H54 (cell line): Measurements from ENCODE around the gene ELOVL7.
"Not testable (repeated sequence)": the region's sequence is repeated elsewhere in the genome, so short reads cannot be mapped to it uniquely, and the experiment has no call there.

Source experiments
- DNase-seq: peaks from one replicate; pipeline ENCODE4 v3.0.0; 2011; ENCODE audit warnings: low spot score, mixed read lengths; ENCODE audit not compliant: insufficient read length
- FAIRE-seq: peaks from 3 replicates; lab custom pipeline; 2011; peaks lifted over from hg19 to GRCh38; lab: Jason Lieb, UNC
- POLR2A ChIP-seq: IDR thresholded peaks from 2 replicates; pipeline ENCODE4 v1.6.1; 2011; ENCODE audit warnings: low read depth, mild to moderate bottlenecking, low read length

Gene ELOVL7

DNA sequence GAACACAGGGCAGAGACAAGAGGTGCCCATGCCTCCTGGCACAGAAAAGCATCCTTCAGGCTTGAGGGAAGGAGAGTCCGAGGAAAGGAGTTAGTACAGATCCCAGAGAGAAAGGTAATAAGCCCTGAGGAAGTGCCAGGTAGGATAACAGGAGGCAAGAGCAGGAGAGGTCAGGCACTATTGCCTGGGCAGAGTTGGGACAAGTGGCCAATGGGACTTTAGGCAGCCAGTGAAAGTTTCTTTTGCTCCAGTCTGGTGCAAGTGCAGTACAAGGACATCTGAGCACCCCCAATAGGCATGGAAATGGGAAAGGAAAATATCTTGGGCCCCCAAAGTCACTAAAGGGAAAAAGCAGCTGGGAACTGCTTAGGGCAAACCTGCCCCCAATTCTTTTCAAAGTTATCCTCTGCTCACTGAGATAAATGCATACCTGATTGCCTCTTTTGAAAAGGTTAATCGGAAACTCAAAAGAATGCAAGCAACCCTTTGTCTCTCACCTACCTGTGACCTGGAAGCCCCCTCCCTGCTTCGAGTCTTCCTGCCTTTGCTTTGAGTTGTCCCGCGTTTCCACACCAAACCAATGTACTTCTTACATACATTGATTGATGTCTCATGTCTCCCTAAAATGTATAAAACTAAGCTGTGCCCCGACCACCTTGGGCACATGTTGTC lies 46.5 kb downstream of the ELOVL7 start:
- DNase-seq (no peak), FAIRE-seq (no peak)
- TF ChIP-seq POLR2A: no peak

- not testable (repeated sequence) for DNase-seq, FAIRE-seq
Observed at GRCh38 chr5:60795424-60795950, 48.6 kb downstream of the ELOVL7 start.

DNA sequence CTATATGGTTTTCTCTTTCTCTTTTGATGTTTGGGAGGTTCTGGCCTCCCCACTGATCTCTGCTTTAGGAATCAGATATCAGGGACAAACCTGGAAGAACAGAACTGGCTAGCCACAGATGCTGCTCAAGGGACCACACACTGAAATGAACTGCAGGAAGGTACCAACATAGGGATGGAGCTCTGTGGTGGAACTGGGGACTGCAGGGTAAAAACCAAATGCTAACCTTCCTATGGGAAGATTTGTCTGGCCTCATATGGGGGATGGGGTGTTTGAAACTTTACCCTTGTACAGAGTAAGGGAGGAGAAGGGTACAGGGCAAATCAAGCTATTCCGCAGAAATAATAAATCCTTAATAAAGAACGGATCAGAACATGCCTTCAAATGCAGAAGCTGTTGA lies 49.4 kb downstream of the ELOVL7 start:
- FAIRE-seq: no peak
- DNase-seq: no peak
- no peak for TF ChIP-seq POLR2A

DNA sequence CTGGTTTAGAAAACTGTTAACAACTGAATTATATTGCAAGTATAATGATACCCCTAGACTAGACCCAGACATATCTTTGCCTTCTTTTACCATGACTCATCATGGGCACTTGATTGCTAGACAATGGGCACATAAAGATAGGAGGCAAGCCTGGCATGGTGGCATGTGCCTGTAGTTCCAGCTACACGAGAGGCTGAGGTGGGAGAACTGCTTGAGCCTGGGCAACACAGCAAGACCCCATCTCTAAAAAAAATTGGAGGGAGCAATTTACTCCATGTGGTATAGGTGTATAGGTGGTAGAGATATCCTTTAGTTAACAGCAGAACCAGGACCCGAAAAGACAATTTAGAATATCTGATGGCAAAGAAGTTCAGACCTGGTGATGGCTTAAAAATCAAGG lies 51.6 kb downstream of the ELOVL7 start:
- no peak for TF ChIP-seq POLR2A
- no peak for FAIRE-seq
- DNase-seq: no peak

DNA sequence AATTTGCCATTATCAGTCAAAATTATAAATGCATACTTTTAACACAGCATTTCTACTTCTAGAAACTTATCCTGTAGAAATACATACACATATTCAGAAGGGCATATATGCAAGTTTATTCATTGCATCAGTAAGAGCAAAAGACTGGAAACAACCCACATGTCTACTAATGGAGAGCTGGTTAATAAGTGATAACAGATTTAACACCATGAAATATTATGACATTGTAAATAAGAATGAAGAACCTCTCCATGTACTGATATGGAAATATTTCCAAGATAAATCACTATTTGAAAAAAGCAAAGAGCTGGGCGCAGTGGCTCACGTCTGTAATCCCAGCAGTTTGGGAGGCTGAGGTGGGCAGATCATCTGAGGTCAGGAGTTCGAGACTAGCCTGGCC lies 54.5 kb downstream of the ELOVL7 start:
- no peak for FAIRE-seq
- DNase-seq: no peak
- TF ChIP-seq POLR2A: no peak

DNA sequence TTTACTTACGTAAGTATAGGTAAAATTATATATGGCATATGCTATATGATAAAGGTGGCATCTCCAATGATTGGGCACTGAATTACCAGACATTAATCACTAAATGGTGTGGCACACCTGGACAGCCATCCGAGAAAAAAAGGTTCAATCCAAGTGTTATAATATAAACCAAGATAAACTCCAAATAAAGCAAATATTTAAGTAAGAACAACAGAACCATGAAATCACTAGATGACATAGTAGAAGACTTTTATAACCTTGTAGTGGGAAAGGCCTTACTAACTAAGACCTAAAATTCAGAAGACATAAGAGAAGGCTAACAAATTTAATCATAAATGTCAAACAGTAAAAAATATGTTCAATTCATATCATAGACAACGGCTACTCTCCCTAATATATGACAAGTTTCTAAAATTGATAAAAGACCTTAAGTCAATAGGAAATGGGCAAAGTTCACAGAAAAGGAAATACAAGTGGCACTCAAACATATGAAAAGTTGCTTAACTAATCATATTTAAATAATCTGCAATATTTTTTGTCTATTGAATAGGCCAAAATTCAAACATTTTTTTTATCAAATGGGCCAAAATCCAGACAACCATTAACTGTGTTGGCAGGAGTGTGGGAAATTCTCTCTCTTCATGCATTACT lies 55.1 kb downstream of the ELOVL7 start:
- TF ChIP-seq POLR2A: no peak
- no peak for FAIRE-seq
- DNase-seq: no peak

DNA sequence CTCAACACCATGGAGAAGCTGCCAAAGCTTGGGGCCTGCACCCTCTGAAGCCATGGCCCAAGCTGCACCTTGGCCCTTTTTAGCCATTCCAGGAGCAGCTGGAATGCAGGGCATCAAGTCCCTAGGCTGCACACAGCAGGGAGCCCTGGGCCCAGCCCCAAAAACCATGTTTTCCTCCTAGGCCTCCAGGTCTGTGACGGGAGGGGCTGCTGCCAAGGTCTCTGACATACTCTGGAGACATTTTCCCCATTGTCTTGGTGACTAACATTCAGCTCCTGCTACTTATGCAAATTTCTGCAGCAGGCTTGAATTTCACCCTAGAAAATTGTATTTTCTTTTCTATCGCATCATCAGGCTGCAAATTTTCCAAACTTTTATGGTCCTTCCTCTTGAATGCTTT lies 64.6 kb downstream of the ELOVL7 start:
- peak; percentile 89 for FAIRE-seq
- TF ChIP-seq POLR2A: no peak

GRCh38 chr5:60776343-60776742 lies 67.7 kb downstream of the ELOVL7 start:
- no peak for FAIRE-seq
- DNase-seq: no peak
- no peak for TF ChIP-seq POLR2A

More for the DNA sequence above, 64.6 kb downstream of the ELOVL7 start:
- no peak for DNase-seq

GRCh38 chr5:60765019-60765709 lies 78.9 kb downstream of the ELOVL7 start:
- TF ChIP-seq POLR2A: no peak
- FAIRE-seq (no peak), DNase-seq (no peak)

DNA sequence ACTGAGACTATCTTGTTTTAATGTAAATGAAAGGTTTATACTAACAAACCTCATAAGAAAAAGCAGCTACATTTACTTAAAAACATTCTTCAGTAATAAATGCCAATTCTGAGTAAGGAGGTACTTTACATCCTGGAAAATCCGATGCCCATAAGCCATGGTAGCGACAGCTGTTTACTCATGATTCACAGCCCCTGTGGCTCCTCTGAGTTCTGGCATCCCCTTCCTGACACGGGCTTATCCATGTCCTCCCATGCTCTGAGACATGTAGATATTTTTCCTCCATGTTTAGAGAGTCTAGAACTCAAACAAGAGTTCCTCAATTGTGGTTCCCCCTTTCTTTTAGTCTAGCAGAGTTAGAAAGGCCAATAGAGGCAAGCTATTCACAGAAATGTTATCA lies 81.0 kb downstream of the ELOVL7 start:
- no peak for FAIRE-seq
- no peak for DNase-seq
- no peak for TF ChIP-seq POLR2A

DNA sequence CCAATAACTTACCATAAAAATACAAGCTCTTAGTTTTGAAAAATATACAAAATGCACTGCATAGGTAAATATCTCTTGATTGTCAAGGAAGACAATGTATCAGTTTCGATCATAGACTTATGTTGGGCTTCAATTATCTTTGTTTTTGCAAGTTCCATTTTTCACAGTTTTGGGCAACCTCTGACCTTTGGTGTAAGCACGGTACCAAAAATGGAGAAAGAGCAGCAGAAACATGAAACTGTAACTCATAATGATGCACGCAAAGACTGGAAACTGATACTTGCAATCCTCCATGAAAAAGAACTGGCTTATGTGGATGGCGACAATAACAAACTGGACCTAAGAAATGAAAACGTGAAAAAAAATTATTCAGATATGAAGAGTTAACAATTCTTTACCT lies 89.6 kb downstream of the ELOVL7 start:
- no peak for FAIRE-seq
- TF ChIP-seq POLR2A: no peak
- DNase-seq: no peak

DNA sequence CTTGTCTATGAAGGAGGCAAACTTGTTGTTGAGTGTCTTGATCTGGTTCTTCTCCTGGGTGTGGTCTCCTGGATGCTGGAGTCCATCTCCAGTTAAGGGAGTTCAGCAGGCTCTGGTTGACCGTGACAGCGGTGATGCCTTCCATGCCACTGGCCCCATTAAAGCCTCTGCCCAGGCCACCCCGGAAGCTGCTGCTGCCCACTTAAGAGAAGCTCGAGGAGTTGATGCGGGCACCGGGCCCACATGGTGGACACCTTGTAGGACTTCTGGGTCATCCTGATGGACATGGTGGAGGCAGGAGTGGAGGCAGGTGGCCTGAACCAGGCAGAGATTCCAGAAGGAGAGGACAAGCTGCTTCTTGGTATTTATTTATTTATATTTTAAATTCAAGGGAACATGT lies 99.4 kb downstream of the ELOVL7 start:
- no peak for TF ChIP-seq POLR2A
- FAIRE-seq (no peak), DNase-seq (no peak)

DNA sequence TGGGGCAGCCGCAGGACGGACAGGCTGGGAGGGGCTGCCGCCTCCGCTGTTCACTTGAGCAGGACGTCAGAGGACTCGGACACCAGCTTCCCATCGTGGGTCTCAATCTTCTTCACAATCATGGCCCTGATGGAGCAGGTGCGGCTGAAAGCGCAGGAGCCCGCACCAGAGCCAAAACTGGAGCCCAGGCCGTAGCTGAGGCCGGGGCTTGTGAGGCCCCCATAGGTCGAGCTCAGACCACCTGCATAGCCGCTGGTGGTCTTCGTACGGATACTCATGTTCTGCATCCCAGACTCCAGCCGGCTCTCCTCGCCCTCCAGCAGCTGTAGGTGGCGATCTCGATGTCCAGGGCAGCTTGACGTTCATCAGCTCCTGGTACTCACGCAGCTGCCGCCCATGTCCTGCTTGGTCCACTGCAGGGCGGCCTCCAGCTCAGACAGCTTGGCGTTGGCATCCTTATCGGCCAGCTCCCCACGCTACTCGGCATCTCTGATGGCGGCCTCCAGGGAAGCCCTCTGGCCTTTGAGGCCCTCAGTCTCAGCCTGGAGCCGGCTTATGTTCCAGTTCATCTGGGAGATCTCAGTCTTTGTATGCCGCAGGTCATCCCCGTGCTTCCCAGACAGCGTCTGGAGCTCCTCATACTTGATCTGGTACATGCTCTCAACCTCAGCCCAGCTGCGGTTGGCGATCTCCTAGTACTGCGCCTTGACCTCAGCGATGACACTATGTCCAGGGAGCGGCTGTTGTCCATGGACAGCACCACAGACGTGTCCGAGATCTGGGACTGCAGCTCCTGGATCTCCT lies 100.4 kb downstream of the ELOVL7 start:
- DNase-seq (no peak), FAIRE-seq (no peak)
- TF ChIP-seq POLR2A: no peak

GRCh38 chr5:60740322-60740721 lies 103.7 kb downstream of the ELOVL7 start:
- TF ChIP-seq POLR2A: no peak
- no peak for FAIRE-seq

More at GRCh38 chr5:60740322-60740721, 103.7 kb downstream of the ELOVL7 start:
- no peak for DNase-seq
